Measurements from ENCODE around the gene SCYL1.
"Not testable (repeated sequence)": the region's sequence is repeated elsewhere in the genome, so short reads cannot be mapped to it uniquely, and the experiment has no call there.

Gene SCYL1

GRCh38 chr11:65506290-65506771 is 18.6 kb upstream of the SCYL1 start:
- no peak for DNase-seq (ENCODE audit: low spot score)

DNA sequence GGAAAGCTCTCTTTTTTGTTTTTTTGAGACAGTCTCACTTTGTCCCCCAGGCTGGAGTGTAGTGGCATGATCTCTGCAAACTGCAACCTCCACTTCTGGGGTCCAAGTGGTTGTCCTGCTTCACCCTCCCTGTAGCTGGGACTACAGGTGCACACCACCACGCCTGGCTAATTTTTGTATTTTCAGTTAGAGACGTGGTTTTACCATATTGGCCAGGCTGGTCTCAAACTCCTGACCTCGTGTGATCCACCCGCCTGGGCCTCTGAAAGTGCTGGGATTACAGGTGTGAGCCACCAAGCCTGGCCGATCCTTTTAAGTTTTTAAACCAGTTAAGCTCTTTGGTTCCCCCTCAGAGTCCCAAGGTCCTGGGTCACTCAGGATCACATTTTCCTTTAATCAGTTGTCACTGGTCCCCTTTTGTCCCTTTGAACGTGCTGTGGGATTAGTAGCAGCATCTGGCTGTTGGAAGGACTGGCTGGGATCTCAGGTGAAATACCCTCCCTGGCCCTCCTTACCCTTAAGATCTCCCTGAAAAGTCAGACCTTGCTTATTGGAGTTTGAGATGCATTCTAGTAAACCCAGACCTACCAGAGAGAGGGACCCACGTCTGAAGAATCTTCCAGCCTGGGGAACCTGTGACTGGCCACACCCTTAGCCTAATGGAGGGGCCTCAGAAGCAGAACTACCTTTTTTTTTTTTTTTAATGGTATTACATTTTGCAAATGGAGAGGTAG is 17.9 kb upstream of the SCYL1 start:
- no peak for DNase-seq (ENCODE audit: low spot score)

DNA sequence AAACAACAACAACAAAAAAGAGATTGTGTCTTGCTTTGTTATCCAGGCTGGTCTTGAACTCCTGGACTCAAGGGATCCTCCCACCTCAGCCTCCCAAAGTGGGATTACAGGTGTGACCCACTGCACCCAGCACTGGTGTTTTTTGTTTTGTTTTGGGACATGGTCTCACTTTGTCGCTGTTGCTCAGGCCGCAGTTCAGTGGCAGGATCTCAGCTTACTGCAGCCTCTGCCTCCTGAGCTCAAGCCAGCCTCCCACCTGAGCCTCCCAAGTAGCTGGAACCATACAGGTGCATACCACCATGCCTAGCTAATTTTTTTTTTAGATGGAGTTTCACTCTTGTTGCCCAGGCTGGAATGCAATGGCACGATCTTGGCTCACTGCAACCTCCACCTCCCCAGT is 12.6 kb upstream of the SCYL1 start:
- not testable (repeated sequence) for DNase-seq (ENCODE audit: low spot score)

DNA sequence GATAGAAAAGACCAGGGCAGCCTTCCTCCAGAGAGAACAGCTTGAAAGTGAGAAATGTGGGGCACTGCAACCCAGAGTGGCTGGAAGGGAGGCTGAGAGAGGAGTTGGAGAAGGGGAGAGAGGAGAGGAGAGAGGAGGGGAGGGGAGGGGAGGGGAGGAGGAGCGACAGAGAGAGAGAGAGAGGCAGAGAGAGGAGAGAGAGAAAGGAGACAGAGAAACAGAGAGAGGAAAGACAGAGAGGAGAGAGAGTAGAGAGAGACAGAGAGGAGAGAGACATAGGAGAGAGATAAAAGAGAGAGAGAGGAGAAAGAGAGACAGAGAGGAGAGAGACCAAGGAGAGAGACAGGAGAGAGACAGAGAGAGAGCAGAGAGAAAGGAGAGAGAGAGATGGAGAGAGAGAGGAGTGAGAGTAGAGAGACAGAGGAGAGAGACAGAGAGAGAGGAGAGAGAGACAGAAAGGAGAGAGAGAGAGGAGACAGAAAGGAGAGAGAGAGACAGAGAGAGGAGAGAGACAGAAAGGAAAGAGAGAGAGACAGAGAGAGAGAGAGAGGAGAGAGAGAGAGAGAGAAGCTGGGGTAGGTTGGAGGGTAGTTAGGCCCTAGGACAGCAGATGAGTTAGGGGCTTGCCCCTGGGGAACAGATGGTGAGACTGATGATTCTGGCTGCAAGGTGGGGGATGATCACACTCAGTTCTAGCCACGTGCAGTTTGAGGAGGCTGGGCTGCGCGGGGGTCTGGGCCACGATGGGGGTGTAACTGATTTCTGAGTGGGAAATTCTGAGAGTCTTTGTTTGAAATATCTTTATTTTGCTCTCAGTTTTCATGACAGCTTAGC is 8.5 kb upstream of the SCYL1 start:
- no peak for DNase-seq (ENCODE audit: low spot score)

- DNase-seq (ENCODE audit: low spot score), result not testable (repeated sequence)
Observed at GRCh38 chr11:65518941-65519549, 5.8 kb upstream of the SCYL1 start.

DNA sequence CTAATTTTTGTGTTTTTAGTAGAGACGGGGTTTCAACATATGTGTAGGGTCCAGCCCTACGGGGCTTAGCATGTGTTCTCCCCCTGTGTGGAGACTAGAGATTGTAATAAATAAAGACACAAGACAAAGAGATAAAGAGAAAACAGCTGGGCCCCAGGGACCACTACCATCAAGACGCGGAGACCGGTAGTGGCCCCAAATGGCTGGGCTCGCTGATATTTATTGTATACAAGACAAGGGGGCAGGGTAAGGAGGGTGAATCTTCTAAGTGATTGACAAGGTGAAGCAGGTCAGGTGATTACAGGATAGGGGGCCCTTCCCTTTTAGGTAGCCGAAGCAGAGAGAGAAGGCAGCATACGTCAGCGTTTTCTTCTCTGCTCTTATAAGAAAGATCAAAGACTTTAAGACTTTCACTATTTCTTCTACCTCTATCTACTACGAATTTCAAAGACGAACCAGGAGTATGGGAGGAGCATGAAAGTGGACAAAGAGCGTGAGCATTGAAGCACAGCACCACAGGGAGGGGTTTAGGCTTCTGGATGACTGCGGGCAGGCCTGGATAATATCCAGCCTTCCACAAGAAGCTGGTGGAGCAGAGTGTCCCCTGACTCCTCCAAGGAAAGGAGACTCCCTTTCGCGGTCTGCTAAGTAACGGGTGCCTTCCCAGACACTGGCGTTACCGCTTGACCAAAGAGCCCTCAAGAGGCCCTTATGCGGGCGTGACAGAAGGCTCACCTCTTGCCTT is 2.9 kb upstream of the SCYL1 start:
- DNase-seq (ENCODE audit: low spot score), result not testable (repeated sequence)

- DNase-seq (ENCODE audit: low spot score), result not testable (repeated sequence)
Observed at GRCh38 chr11:65522718-65523630, 1.9 kb upstream of the SCYL1 start.

DNA sequence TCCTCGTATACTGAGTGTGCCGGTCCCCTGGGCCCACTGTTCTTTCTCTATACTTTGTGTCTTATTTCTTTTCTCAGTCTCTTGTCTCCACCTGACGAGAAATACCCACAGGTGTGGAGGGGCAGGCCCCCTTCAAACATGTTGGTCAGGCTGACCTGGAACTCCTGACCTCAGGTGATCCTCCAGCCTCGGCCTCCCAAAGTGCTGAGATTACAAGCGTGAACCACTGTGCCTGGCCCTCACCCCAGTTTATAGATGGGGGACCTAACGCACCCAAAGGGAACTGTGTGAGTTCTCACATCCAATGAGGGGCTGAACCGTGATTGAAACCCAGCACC is 1.3 kb upstream of the SCYL1 start:
- DNase-seq (ENCODE audit: low spot score), result not testable (repeated sequence)

DNA sequence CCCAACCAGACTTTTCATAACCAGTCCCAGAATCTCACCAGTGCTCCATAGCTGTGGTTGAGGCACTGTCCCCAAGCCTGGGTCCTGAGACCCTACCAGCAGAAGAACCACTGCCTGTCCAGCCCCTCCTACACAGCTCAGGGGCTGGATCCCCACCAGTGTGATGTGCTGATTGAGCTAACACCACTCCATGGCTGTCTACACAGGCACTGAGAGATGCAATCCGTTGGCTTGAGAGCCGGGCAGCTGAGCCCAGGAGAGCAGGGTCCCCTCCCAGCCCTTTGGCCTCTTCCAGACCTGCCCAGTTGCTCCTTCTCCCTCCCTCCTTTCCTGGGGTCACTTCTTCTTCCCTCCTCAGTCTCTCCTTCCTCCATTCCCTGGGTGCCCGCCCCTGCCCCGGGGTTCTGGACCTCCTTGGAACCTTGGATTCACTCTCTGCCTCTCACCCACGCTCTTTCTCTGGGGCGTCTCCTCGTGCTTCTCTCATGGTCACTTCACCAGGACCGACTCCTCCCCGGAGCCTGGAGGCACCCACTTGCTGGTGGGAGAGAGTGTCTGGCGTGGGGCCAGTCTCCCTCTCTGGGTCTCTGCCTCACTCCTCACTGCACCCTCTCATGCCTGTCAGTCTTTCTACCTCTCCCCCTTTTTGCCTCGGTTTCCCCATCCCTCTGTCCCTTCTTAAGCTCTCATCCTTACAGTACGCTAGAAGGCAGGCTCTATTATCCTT is 706 bp upstream of the SCYL1 start:
- peak; percentile 40 for DNase-seq (ENCODE audit: low spot score)

DNA sequence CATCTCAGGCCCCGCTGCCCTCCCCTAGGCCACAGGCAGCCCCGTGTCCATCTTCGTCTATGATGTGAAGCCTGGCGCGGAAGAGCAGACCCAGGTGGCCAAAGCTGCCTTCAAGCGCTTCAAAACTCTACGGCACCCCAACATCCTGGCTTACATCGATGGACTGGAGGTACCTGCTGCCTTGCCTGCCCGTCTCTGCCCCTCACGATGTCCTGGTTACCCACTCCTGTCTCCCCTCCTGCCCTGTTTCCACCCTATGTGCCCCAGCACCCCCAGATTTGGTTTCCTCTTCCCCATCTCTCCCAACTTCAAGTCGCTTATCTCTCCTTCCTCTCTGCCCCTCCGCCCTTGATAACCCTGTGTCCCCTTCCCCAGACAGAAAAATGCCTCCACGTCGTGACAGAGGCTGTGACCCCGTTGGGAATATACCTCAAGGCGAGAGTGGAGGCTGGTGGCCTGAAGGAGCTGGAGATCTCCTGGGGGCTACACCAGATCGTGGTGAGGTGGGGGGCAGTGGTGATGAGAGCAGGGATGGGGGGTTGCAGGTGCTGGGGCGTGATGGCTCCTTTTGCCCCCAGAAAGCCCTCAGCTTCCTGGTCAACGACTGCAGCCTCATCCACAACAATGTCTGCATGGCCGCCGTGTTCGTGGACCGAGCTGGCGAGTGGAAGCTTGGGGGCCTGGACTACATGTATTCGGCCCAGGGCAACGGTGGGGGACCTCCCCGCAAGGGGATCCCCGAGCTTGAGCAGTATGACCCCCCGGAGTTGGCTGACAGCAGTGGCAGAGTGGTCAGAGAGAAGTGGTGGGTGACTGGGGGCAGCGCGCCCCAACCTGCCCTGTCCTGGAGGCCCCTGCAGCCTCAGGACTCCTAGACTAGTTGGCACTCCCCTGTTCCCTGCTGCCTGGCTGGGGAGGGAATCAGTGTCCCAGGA is 930 bp downstream of the SCYL1 start:
- DNase-seq (ENCODE audit: low spot score), result no peak

DNA sequence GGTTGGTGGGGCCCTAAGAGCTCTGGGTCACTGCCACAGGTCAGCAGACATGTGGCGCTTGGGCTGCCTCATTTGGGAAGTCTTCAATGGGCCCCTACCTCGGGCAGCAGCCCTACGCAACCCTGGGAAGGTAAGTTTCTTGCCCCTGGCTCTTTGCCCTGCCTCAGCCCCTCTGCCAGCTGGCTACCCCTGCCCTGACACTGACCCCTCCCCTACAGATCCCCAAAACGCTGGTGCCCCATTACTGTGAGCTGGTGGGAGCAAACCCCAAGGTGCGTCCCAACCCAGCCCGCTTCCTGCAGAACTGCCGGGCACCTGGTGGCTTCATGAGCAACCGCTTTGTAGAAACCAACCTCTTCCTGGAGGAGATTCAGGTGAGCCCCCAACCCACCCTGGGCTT is 1.9 kb downstream of the SCYL1 start:
- no peak for DNase-seq (ENCODE audit: low spot score)

DNA sequence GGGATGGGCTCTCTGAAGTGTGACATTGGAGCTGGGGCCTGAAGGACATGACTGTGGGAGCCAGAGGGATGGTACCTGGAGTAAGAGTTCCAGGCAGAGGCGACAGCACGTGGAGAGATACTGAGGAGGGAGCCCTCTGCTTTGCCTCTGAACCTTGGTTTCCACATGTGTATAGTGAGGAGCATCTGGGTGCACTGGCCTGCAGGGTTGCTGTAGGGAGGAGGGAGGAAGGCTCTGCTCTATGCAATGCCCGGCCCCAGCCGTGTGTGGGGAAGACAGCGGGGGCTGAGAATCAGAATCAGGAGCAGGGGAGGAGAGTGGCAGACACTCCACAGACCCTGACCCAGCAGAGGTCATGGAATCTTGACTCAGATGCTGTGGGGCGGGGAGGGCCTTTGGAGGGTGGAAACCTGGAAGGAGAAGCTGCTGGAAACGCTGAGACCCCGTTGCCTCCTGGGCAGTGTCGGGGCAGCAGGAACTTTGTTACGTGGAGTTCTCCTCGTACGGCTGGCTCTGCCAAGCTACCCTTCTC is 4.0 kb downstream of the SCYL1 start:
- no peak for DNase-seq (ENCODE audit: low spot score)

DNA sequence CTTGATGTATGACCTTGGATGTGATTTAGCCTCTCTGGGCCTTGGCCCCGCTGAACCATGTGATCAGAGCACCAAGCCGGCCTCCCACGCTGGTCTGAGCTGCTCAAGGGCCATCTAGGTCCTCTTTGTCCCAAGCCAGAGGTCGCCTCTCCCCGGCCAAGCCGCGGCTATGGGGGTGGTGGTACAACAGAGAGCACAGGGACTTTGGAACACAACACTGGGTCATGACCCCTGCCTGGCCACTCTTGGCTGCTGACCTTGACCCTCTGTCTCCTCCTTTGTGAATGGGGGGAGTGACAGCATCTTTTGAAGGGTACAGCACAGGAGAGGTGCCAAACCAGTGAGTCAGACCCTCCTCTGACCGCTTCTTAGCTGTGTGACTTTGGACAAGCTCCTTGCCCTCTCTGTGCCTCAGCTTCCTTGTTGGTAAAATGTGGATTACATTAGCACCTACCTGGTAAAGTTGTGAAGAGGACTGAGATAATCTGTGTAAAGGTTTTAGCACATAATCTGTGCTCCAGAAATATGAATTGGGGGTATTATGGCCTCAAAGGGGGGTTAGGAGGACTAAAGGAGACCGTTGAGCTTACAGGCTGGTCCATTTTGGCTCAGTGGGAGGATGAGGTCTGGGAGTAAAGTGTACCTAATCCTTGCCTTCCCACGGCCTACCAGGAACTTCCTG is 4.7 kb downstream of the SCYL1 start:
- no peak for DNase-seq (ENCODE audit: low spot score)

GRCh38 chr11:65530157-65530496 is 5.2 kb downstream of the SCYL1 start:
- no peak for DNase-seq (ENCODE audit: low spot score)

DNA sequence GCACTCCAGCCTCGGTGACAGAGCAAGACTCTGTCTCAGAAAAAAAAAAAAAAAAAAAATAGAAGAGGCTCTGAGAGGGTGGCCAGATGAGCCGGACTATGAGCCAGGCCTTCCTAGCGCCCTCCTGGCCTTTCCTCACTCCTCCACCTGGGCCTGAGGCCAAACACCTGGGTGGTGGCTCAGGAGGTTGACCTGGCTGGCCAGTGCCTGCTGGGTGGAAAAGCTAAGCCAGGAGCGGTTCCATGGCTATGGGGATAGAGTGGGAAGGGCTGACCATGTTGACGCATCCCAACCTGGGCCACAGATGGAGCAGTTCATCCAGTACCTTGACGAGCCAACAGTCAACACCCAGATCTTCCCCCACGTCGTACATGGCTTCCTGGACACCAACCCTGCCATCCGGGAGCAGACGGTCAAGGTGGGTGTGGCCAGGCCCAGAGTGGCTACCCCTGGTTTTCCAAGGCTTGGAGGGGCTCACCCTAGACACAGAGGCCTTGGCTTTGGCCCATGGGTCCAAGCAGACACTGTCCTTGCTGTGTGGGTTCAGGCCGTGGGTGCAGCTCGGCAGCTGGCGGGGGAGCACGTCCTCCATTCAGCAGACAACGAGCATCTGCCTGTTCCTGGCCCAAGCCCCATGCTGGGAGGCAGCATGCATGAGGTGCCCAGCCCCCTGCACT is 7.6 kb downstream of the SCYL1 start:
- DNase-seq (ENCODE audit: low spot score), result no peak

DNA sequence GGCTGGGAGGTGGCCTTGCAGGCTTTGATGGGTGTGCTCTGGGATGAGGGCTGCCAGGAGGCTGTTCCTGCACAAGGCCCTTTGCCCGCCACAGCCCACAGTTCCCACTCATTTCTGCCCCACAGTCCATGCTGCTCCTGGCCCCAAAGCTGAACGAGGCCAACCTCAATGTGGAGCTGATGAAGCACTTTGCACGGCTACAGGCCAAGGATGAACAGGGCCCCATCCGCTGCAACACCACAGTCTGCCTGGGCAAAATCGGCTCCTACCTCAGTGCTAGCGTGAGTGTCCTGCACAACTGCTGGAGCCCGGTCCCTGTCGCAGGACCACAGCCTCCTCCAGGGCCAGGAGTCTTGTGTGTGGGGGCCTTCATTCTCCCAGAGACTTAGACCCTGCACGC is 10.2 kb downstream of the SCYL1 start:
- DNase-seq (ENCODE audit: low spot score), result no peak

- DNase-seq (ENCODE audit: low spot score), result no peak
Observed at GRCh38 chr11:65536412-65537295, 11.8 kb downstream of the SCYL1 start.

Measured in GM03348 (cell line).